Measurements from ENCODE around the gene ZNF593.

ZNF593 gene

DNA sequence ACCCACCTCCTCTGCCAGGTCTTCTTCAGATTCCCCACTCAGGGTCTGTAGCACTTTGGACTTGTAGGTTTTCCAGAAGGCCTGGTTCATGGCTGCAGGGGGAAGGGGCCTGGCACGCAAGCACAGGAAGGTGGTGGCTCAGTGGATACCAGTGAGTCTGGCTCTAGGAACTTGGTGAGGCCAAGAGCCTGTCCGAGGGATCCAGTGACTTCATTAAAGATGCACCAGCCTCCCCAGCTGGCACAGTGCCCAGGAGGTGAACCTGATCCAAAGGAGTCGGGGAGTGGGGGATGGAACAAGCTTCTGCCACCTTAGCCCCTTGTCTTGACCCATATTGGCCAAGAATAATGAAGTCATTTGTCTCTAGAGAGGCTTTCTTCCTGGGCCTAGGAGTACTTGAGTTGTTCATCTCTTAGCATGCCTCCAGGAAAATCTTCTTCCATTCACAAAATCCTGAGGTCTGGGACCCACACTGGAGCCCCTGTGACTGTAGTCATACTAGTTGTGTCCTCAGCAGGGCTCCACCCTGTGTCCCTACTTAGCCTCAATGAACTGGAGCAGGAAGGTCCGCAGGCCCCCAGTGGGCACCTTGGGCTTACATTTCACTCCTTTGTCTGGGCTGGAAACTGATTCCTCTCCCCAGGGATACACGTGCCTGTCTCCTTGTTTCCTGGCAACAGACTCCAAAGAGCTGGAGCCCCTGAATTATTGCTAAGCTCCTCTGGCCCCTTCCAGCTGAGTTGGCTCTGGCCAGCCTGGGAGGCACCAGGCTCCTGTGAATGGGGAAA is 1.1 kb upstream of the ZNF593 start, which contains the start of gene C1orf232:
Gene C1orf232 (minus strand): TSS at position 554 of the 788 bp plus-strand sequence. CDS start 464 bp downstream, at position 90.
- in situ Hi-C loops (cut with MboI; ENCODE audit: low sequenced_read_pairs) = no loop called here

DNA sequence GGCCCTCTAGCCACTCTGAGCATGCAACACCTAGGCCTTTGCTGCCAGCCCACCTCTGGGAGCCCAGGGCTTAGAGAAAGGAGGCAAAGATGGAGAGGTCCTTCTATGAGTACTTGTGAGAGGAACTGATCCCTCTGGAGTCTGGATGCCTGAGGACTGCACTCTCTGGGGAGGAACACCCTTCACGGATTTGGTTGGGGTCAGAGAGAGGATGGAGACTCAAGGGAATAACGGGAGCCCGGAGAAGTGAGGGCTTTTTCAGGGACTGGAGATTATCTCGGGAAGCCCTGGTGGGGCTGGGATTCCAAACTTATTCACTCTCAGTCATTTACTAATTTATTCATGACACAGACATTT is 532 bp upstream of the ZNF593 start:
- in situ Hi-C loops (cut with MboI; ENCODE audit: low sequenced_read_pairs) = no loop called here

DNA sequence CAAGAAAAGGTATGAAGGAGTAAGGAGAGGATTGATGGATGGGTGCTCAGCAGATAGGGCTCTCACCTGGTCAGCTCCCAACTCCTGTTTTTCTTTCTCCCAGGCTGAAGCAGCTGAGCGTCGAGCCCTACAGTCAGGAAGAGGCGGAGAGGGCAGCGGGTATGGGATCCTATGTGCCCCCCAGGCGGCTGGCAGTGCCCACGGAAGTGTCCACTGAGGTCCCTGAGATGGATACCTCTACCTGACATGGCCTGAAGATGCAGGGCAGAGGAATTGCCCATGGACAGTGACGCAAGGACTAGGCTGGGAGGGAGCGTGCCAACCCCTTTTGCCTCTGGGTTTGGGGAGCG is 739 bp downstream of the ZNF593 start:
- in situ Hi-C loops (cut with MboI; ENCODE audit: low sequenced_read_pairs) = no loop called here

DNA sequence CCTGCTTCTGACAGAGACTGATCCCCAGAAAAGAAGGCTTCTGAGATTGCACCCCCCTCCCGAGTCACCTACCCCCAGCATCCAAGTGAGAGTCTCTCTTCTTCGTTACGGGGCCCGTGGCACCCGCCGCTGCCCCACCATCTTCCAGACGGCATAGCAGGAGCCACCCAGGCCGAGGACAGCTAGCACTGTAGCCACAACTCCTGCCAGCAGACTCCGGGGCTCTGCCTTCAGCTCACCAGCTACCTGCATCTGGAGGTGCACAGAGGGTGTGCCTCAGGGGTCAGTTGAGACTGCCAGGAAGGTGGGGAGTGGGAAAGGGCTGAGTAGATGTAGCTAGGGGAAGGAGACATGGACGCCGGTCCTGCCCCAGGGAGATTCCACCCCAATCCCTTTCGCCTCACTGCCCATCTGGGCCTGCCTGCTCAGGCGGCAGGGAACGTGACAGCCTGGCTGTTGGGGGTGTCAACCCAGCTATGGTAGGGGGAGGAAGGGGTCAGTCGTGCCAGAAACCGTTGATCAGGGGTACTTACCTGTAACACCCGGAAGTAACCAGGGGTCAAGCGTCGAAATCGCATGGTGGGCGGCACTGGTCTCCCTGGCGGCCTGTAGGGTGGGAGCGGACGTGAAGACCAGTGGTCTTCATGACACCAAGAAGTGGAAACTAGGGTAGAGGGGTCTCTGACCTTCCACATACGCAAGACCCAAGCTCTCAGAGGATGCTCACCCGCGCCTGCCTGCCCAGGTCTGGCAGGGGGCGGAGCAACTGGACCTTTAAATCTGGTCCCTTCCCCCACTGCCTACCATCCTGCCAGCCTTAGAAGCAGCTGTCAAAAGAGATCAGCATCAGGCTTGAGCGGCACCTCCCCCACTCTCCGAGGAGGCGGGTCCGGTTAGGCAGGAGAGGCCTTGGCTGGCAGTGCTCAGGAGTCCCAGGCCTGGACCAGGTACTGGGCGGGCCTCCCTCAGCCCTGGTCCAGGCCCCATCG is 1.7 kb downstream of the ZNF593 start, which contains the start of gene ZNF593OS:
Gene ZNF593OS (minus strand): TSS at position 749 of the 989 bp plus-strand sequence. CDS start 171 bp downstream, at position 578.
- in situ Hi-C loops (cut with MboI; ENCODE audit: low sequenced_read_pairs) = no loop called here

DNA sequence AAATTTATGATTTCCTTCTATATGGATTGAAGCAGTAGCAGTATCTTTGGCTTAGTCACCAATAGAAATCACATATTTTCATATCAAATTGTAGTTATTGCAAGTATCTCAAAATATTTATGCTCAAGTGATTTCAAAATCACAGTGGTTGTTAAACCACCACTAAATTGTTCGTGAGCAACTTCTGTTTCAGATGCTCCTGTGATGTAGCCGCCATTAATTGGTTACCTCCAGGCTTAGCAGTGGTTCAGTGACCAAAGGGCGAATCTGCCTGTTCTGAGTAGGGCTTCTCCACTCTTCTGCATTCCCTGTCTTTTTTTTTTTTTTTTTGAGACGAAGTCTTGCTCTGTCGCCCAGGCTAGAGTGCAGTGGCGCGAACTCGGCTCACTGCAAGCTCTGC is 5.6 kb downstream of the ZNF593 start:
- in situ Hi-C loops (cut with MboI; ENCODE audit: low sequenced_read_pairs) = no loop called here

DNA sequence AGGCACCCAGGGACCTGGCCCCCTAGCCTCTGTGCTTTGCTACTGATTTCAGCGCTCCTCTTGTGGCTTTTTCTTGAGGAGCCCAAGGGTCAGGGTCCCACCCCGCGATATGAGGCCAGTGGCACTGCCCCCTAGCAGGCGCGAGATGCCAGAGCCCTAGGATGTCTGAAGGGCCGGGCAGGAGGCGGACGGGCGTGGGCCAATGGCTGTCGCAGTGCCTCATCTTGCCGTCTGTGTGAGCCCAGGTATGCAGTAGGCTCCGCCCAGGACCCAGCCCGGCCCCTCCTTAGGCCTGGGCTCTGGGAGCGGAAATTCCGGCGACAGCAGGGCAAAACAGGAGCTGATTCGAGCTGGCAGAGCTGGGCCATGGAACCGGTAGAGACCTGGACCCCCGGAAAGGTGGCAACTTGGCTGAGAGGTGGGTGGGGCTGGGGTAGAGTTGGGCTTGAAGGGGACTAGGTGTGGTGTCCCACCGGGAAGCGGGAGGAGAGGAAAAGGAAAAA is 7.5 kb downstream of the ZNF593 start, which contains the start of gene CNKSR1:
Gene CNKSR1 (plus strand): TSS at position 310 of the 503 bp plus-strand sequence. CDS start 57 bp downstream, at position 367.
- in situ Hi-C loops (cut with MboI; ENCODE audit: low sequenced_read_pairs) = no loop called here

DNA sequence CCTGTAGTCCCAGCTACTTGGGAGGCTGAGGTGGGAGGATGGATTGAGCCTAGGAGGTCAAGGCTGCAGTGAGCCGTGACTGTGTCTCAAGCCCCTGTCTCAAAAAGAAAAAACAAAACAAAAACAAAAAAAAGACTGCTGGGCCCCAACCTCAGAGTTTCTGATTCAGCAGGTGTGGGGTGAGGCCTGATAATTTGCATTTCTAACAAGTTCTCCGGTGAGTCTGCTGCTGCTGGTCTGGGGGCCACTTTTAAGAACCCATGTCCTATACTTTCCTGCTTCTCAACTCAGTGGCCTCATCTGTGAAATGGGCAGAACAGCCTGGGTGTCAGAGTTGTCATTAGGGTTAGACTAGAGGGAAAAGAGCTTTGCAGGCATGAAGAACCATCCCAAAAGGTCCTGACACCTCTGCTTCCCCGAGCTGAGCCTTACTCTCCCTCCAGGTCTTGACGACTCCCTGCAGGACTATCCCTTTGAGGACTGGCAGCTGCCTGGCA is 10.3 kb downstream of the ZNF593 start:
- in situ Hi-C loops (cut with MboI; ENCODE audit: low sequenced_read_pairs) = no loop called here

DNA sequence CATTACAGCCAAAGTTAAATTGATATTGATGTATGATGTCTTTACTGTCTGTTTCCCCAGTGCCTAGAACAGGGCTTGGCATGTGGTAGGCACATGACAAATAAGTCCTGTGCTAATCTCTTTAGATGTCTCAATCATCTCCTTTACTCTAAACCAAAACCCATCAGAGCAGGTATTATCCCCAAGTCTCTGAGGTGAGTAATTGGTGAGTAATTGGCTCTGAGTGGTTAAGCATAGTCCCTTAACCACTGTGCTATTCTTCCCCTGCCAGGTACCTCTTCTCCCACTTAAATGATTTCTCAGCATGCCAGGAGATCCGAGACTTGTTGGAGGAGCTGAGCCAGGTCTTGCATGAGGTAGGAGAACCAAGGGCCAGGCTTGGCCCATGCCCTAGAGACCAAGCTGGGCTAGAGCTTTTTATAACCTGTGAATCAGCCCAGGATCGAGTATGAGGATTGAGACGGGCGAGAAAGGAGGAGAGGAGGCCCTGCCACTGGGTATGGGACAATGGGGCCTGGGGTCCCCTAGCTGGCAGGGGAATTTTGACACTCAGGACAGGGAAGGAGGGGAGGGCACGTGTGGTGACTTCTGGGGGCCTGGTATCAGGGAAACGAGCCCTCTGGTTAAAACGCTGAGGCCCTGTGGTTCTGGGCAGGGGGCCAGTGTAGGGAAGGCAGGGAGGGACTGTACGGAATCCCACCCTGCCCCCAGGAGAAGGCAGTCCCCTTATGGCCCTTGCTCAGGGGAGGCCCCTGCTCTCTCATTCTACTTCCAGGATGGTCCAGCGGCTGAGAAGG is 12.1 kb downstream of the ZNF593 start:
- in situ Hi-C loops (cut with MboI; ENCODE audit: low sequenced_read_pairs) = no loop called here

DNA sequence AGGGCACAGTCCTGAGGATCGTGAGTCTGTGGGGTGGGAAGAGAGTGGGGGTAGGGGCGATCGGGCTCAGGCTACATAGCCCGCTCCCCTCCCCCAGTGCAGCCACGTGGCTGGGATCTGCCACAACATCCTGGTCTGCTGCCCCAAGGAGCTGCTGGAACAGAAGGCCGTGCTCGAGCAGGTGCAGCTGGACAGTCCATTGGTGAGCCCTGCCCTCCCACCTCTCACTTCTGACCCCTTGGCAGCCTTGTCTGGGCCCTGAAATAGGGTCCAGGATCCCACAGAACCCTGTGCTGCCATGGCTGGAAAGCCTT is 12.6 kb downstream of the ZNF593 start:
- in situ Hi-C loops (cut with MboI; ENCODE audit: low sequenced_read_pairs) = no loop called here

DNA sequence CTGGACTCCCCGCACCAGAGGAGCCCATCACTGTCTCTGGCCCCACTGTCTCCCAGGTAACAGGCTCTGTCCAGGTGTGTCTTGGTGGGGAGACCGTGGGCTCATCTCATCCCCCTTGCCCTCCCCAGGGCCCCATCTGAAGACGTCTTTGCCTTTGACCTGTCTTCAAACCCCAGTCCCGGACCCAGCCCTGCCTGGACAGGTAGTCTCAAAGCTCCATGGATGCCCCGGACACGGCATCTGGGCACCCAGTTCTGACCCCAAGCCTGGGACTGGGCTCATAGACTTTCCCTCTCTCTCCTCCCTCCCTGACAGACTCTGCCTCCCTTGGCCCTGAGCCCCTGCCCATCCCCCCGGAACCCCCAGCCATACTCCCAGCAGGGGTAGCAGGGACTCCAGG is 14.4 kb downstream of the ZNF593 start:
- in situ Hi-C loops (cut with MboI; ENCODE audit: low sequenced_read_pairs) = no loop called here

DNA sequence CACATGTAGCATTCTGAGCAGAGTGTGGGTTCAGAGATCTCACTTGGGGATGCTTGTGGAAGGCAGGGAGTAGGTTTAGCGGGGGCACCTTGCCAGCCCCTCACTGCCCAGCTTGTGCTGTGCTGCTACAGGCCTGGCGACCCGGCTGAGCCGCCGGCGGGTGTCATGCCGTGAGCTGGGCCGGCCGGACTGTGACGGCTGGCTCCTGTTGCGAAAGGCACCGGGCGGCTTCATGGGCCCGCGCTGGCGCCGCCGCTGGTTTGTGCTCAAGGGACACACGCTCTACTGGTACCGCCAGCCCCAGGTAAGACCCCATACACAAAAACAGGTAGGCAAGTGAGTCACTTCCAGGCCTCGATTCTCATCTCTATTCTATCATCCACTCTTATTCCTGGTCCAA is 15.2 kb downstream of the ZNF593 start:
- in situ Hi-C loops (cut with MboI; ENCODE audit: low sequenced_read_pairs) = no loop called here

DNA sequence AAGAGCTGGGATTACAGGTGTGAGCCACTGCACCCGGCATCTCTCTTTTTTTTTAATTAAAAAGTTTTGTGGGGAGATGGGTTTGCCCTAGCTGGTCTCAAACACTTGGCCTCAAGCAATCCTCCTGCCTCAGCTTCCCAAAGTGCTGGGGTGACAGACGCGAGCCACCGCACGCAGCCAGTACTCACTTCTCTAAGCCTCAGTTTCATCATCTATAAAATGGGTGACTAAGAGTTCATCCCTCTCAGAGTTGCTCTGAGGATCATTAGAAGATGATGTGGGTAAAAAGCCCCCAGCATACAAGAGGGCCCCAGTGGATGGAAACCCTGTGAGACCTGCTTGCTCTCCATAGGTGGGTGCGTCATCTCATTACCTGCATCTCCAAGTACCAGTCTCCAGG is 18.2 kb downstream of the ZNF593 start:
- in situ Hi-C loops (cut with MboI; ENCODE audit: low sequenced_read_pairs) = no loop called here

DNA sequence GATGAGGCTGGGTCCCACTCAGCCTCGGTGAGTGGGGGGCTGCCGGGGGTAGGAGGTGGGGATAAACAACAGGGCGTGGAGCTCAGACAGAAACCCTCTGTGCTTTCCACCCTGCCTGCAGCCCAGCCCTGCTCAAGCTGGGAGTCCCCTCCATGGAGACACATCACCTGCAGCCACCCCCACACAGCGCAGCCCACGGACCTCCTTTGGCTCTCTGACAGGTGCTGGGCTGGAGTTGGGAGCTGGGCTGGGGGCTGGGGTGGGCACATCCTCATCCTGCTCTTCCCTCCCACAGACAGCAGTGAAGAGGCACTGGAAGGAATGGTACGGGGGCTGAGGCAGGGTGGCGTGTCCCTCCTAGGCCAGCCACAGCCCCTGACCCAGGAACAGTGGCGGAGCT is 18.8 kb downstream of the ZNF593 start:
- in situ Hi-C loops (cut with MboI; ENCODE audit: low sequenced_read_pairs) = no loop called here

DNA sequence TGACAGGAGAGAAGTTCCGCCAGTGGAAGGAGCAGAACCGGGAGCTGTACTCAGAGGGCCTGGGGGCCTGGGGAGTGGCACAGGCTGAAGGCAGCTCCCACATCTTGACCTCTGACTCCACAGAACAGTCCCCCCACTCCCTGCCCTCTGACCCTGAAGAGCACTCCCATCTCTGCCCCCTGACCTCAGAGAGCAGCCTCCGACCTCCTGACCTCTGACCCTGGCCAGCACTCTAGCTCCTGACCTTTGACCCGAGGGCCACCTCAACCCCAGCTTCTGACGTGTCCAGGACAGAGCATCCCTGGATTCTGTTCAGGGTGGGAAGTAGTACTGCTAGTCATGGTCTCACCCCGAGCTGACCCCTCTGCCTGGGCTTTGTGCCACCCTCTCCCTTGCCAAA is 19.6 kb downstream of the ZNF593 start:
- in situ Hi-C loops (cut with MboI; ENCODE audit: low sequenced_read_pairs) = no loop called here

DNA sequence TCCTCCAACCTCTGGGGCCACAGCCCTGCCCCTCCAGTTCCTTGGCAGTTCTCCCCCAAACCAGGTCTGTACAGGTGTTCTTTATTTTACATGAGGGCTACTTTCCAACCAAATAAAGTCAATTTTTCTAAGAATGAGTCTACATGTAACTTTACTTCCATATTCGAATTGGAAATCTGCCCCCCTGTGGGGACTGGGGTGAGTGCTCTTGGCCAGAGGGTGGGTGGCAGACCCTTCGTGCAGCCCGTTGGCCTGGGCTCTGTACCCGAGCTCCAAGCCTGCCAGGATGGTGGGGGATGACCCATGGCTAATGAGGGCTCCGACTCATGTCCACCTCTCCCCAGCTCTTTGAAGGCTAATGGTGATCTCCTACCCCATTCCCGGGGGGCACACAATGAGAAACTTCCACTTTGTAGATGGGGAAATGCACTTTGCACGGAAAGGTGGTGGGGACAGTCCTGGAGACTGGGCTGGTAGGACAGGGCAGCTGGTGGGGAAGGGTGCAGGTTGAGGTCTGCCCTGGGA is 20.1 kb downstream of the ZNF593 start:
- in situ Hi-C loops (cut with MboI; ENCODE audit: low sequenced_read_pairs) = no loop called here

DNA sequence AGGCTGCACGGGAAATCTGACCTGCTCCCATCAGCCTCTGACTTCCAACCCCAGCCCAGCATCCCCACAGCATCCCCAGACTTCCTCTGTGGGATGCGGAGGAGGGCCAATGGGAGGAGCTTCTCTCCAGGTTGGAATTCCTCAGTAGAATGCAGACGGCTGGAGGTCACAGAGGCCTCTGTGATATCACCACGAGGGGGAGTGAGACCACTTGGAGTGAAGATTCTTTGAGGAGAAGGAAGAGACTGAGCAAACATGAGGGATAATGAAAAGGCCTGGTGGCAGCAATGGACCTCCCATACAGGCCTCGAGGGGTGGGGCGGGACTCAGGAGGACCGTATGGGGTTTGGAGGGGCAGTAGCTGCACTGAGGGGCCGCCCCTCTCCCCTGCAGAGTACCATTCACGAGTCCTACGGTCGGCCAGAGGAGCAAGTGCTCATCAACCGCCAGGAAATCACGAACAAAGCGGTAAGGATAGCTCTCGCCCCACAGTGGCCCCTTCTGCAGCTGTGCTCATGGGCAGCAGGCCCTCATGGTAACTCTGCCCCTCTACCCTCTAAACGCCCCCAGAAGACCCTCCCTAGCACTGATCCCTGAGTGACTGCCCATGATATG is 20.8 kb downstream of the ZNF593 start, which contains the start of gene CATSPER4:
Gene CATSPER4 (plus strand): TSS at position 230 of the 615 bp plus-strand sequence. CDS start 26 bp downstream, at position 256.
- in situ Hi-C loops (cut with MboI; ENCODE audit: low sequenced_read_pairs) = no loop called here

DNA sequence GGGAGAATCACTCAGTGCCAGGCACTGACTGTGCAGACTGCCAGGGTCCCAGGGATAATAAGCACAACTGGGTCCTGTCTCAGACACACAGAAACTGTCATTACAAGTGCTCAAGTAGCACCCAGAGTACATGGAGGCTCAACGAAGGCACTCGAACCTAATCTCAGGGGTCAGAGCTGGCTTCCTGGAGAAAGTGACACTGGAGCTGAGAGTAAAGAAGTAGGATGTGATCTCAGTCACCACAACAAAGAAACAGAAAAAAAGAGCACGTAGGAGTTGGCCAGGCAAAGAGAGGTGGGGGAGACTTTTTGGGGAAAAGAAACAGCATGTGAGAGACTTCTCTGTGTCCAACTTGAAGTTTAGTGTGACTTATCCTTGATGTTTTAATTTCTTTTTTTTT is 22.0 kb downstream of the ZNF593 start:
- in situ Hi-C loops (cut with MboI; ENCODE audit: low sequenced_read_pairs) = no loop called here

DNA sequence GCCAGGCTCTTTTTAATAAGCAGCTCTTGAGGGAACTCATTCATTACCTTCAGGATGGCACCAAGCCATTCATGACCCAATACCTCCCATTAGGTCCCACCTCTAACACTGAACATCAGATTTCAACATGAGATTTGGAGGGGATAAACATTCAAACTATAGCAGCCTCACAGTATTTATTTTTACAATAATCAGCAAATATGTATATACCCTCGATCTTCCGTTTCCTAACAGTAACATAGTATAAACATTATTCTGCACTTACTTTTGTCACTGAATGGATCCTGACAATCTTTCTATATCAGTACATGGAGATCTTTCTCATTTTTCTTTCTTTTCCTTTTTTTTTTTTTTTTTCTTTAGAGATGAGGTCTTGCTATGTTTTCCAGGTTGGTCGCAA is 26.1 kb downstream of the ZNF593 start:
- in situ Hi-C loops (cut with MboI; ENCODE audit: low sequenced_read_pairs) = no loop called here

DNA sequence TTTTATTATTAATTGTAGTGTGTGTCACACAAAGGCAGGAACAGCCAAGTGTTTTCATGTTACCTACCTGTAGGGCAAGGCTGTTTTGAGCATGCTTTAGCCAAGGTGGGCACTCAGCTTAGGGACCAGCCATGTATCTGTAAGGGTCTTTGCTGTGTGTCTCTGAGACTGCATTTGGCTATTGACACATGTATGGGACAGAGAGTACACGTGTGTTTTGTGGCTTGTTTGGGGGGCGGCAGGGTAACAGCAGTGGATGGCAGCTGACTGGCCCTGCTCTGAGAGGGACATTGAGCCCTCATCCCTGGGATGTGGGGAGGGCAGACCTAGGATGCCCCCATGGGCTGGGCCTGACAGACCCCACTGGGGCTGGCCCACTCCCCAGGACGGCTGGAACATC is 27.6 kb downstream of the ZNF593 start:
- in situ Hi-C loops (cut with MboI; ENCODE audit: low sequenced_read_pairs) = no loop called here

DNA sequence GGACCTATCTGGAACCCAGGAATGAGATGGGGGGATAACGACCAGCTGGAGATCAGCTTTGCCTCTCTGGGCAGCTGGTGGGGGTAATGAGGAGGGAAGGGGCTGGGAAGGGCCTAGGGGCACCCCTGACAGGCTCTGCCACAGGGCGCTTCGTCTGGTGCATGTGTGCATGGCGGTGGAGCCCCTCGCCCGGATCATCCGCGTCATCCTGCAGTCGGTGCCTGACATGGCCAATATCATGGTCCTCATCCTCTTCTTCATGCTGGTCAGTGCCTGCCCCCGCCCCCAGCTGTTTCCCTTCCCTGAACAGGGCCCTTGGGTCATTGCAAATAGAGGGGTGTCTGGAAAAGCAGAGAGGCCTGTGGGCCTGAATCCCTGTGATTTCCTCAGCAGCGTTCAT is 28.1 kb downstream of the ZNF593 start:
- in situ Hi-C loops (cut with MboI; ENCODE audit: low sequenced_read_pairs) = no loop called here

Data from hTERT RPE-1 (cell line).